DMS114 treated with DMSO at 0.1 percent for 48 hours (cell line): ENCODE data around the gene LSP1.

Source experiments
- DNase-seq: peaks from one replicate; lab custom pipeline; 2025; ENCODE audit not compliant: unreplicated experiment; lab: John Stamatoyannopoulos, UW

Gene LSP1

GRCh38 chr11:1926156-1927025 lies 73.5 kb downstream of the LSP1 start:
- DNase-seq, result no peak

GRCh38 chr11:1927026-1927847 lies 74.4 kb downstream of the LSP1 start:
- no peak for DNase-seq

GRCh38 chr11:1927848-1928469 lies 75.1 kb downstream of the LSP1 start:
- no peak for DNase-seq

- DNase-seq, result no peak
These were observed 75.6 kb downstream of the LSP1 start for GRCh38 chr11:1928470-1928890.

GRCh38 chr11:1928891-1929541 lies 76.1 kb downstream of the LSP1 start:
- DNase-seq, result no peak

GRCh38 chr11:1929621-1930461 lies 77.0 kb downstream of the LSP1 start:
- DNase-seq, result no peak

- DNase-seq, result no peak
These were observed 77.6 kb downstream of the LSP1 start for GRCh38 chr11:1930462-1930830.

- no peak for DNase-seq
These were observed 78.6 kb downstream of the LSP1 start for GRCh38 chr11:1931341-1932104.

- no peak for DNase-seq
These were observed 79.2 kb downstream of the LSP1 start for GRCh38 chr11:1932105-1932480.

GRCh38 chr11:1932681-1933080 lies 79.8 kb downstream of the LSP1 start:
- DNase-seq, result no peak

- DNase-seq, result no peak
These were observed 80.8 kb downstream of the LSP1 start for GRCh38 chr11:1933416-1934334.

GRCh38 chr11:1934335-1935155 lies 81.7 kb downstream of the LSP1 start:
- no peak for DNase-seq

- no peak for DNase-seq
These were observed 82.5 kb downstream of the LSP1 start for GRCh38 chr11:1935156-1936071.

GRCh38 chr11:1936072-1936780 lies 83.3 kb downstream of the LSP1 start:
- no peak for DNase-seq

- no peak for DNase-seq
These were observed 84.1 kb downstream of the LSP1 start for GRCh38 chr11:1936781-1937615.
